Pericardium fibroblast (primary cell): Measurements from ENCODE around the gene ZNF839. TPM values are rescaled to one million over a fixed set of nuclear protein-coding genes. Genes with fewer than 3 reads are reported as not detected.

ENCODE experiments used
- total RNA-seq: library from RNA; depleted of rRNA; stranded (reverse); fragments of >200 nt; gene quantifications from 2 replicates; pipeline ENCODE4 v1.2.3, GENCODE V29; 2015

ZNF839 gene
- 4.9 and 5.0 TPM in 2 replicates for total RNA-seq

GRCh38 chr14:102319351-102320032 is at the start of gene ZNF839:
Gene ZNF839 (plus strand): TSS chr14:102319746. CDS start chr14:102319766, 20 bp downstream.

GRCh38 chr14:102304611-102305506 is 14.7 kb upstream of the ZNF839 start, which contains the start of gene MOK:
Gene MOK (minus strand): TSS chr14:102305164. CDS start chr14:102304968, 196 bp downstream.

GRCh38 chr14:102362545-102363181 is 43.1 kb downstream of the ZNF839 start, which contains the start of the genes CINP and TECPR2:
Gene CINP (minus strand): TSS chr14:102362890. CDS start chr14:102362851, 39 bp downstream.
Gene TECPR2 (plus strand): TSS chr14:102362941. CDS start chr14:102376722, 13,781 bp downstream.

Other genes starting within 250 kb of the ZNF839 start
- 190 and 196 TPM in 2 replicates for gene HSP90AA1, start 232.7 kb upstream of the ZNF839 start, total RNA-seq
- 9.0 and 9.9 TPM in 2 replicates for gene WDR20, start 179.8 kb upstream of the ZNF839 start, total RNA-seq
- 15.4 and 24.7 TPM in 2 replicates for gene MOK, start 14.6 kb upstream of the ZNF839 start, total RNA-seq
- gene CINP, start 43.1 kb downstream of the ZNF839 start, total RNA-seq: 31.9 and 58.3 TPM in 2 replicates
- gene TECPR2, start 43.2 kb downstream of the ZNF839 start, total RNA-seq: 7.8 and 33.2 TPM in 2 replicates
- 13.2 and 15.2 TPM in 2 replicates for gene ANKRD9, start 190.0 kb downstream of the ZNF839 start, total RNA-seq